Panc1 (cell line): ENCODE data around the gene UGT1A4. TPM values are rescaled to one million over a fixed set of nuclear protein-coding genes. Genes with fewer than 3 reads are reported as not detected.
A peak's percentile ranks its signal among the peaks of the same experiment; 100 is the strongest.

ENCODE experiments used
- ATAC-seq: fragments of 200-7000 bp; cut with Tn5 transposase; 2 replicates; pipeline ENCODE4 v1.9.1; 2020; ENCODE audit warnings: mild to moderate bottlenecking, moderate library complexity
- BruUV-seq: library from RNA; stranded (reverse); fragments of 400-500 nt; replicated peaks from 2 replicates; lab custom pipeline; 2021; lab: Mats Ljungman, UMichigan
- CTCF ChIA-PET: fragments of 300-600 bp; sonication (Branson Sonifier 250); formaldehyde crosslinking; loops from one replicate; lab custom pipeline; 2022; ENCODE audit warnings: antibody characterized with exemption; lab: Charles Lee
- POLR2A ChIA-PET: fragments of 300-600 bp; sonication (Branson Sonifier 250); formaldehyde crosslinking; loops from one replicate; lab custom pipeline; 2022; ENCODE audit warnings: antibody characterized with exemption; lab: Charles Lee
- DNase-seq: peaks from one replicate; pipeline ENCODE4 v3.0.0-alpha.2; 2010; ENCODE audit warnings: low read depth, low spot score
- H3K27ac ChIP-seq: 2 replicates; pipeline ENCODE4 v1.5.1; 2011; ENCODE audit warnings: mild to moderate bottlenecking, low read length, inconsistent platforms
- H3K27me3 ChIP-seq: fragments of 200-500 bp; sonication (Bioruptor generic); 2 replicates; pipeline ENCODE4 v1.6.0; 2014; ENCODE audit warnings: low read length, inconsistent platforms; ENCODE audit not compliant: control insufficient read depth, insufficient read depth
- H3K36me3 ChIP-seq: fragments of 200-500 bp; sonication (Bioruptor generic); 2 replicates; pipeline ENCODE4 v1.5.1; 2014; ENCODE audit warnings: inconsistent platforms, mild to moderate bottlenecking, low read length, moderate library complexity; ENCODE audit not compliant: control insufficient read depth, insufficient read depth
- H3K4me1 ChIP-seq: 2 replicates; pipeline ENCODE4 v1.5.1; 2011; ENCODE audit warnings: inconsistent platforms, mild to moderate bottlenecking, low read length, moderate library complexity; ENCODE audit not compliant: control insufficient read depth, insufficient read depth
- H3K4me3 ChIP-seq, 2 experiments: 2 replicates each; pipeline ENCODE4 v1.5.1; 2011 to 2012; ENCODE audit warnings: low read depth in 2 of 2, low read length in 2 of 2, mild to moderate bottlenecking in 2 of 2, inconsistent platforms in 1 of 2, moderate library complexity in 1 of 2
- H3K9me3 ChIP-seq: fragments of 200-500 bp; sonication (Bioruptor generic); 2 replicates; pipeline ENCODE4 v1.5.1; 2014; ENCODE audit warnings: low read depth, mild to moderate bottlenecking, inconsistent platforms, low read length, moderate library complexity; ENCODE audit not compliant: control insufficient read depth, insufficient read depth
- POLR2AphosphoS5 ChIP-seq: IDR thresholded peaks from 2 replicates; pipeline ENCODE4 v1.6.1; 2012; ENCODE audit warnings: mild to moderate bottlenecking, low read depth, low read length, moderate library complexity
- SIN3A ChIP-seq: IDR thresholded peaks from 2 replicates; pipeline ENCODE4 v1.6.1; 2012; ENCODE audit warnings: low read depth, mild to moderate bottlenecking, low read length, moderate library complexity, borderline replicate concordance; ENCODE audit not compliant: insufficient read depth
- TCF7L2 ChIP-seq: IDR thresholded peaks from 2 replicates; pipeline ENCODE4 v1.6.1; 2011; ENCODE audit warnings: mild to moderate bottlenecking, low read depth, low read length, inconsistent platforms
- in situ Hi-C: cut with HindIII; loops from 2 replicates; pipeline ENCODE4 v1.10.0; 2016; ENCODE audit warnings: low sequenced_read_pairs, low pct_unique_long_range_greater_than_20kb
- intact Hi-C: fragments of 100-400 bp; cut with micrococcal nuclease; formaldehyde crosslinking; loops from one replicate; pipeline ENCODE4 v1.10.0; 2022; ENCODE audit not compliant: unreplicated experiment
- total RNA-seq: library from RNA; stranded (reverse); gene quantifications from one replicate; pipeline ENCODE4 v1.2.1, GENCODE V29; 2021; ENCODE audit not compliant: unreplicated experiment
- TF ChIP-seq, protein P1 (sequence below), 2 experiments: IDR thresholded peaks; 2 replicates each; pipeline ENCODE4 v1.6.1; 2011 to 2012; ENCODE audit warnings: low read depth in 2 of 2, control low read depth in 1 of 2, low read length in 1 of 2, mild to moderate bottlenecking in 1 of 2, moderate library complexity in 1 of 2; ENCODE audit not compliant: insufficient read depth in 1 of 2
- TF ChIP-seq, protein P2 (sequence below): fragments of 450-650 bp; IDR thresholded peaks from 2 replicates; pipeline ENCODE4 v1.5.1; 2017; ENCODE audit warnings: mild to moderate bottlenecking

UGT1A4 gene
- total RNA-seq, 1 experiment from 2014 or later = not detected

DNA sequence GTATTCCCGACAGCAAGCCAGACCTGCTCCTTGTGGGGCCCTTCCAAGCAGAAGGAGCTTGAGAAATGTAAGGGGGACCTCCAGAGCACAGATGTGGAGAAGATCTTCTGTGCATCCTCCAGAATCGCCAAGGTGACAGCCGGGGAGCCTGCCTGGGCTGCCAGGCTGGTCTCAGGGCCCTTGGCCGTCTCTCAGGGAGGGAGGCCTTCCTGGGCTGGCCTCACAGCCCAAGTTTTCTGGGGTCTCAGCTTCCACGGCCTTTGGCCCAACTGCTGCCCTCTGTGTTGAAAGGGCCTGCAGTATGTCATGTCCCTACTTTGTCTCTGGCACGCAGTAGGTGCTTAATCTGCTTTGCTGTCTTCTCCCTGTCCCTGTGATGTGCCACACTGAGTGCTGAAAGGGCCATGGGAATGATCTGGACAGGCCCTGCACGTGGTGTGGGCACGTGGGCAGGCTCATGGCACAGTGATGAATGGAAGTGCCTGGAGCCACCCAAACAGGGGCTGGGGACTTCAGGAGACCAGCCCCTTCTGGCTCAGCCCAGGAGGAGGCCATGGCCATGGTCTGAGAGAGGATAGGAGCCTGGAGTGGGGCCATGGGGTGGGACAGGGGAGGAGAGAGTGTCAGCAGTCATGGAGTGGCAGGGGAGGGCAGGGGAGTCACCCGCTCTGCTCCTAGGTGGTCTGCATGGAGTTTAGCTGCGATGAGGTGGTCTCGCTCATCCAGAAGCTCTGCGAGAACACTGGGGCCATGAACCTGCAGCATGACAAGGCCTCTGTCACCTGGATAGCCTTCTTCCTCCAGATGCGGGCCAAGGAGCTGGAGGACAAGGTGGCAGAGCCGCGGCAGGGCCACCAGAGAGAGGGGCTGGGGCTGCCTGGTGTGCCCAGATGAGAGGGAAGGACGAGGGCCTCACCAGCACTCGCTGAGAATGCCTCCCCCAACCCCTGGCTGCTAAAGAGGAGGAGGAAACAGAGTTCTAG is 100.4 kb downstream of the UGT1A4 start:
- no peak overlapping the region for H3K27ac ChIP-seq
- no peaks in the 10 kb centered on the region for H3K36me3 ChIP-seq
- ChIA-PET CTCF (no interaction called here), POLR2A (no interaction called here)
- H3K27me3 ChIP-seq = no peaks in the 10 kb centered on the region
- H3K4me1 ChIP-seq = no peaks in the 10 kb centered on the region
- no TSS peak for BruUV-seq
- no peaks in the 10 kb centered on the region for H3K9me3 ChIP-seq
- no peak for TF ChIP-seq SIN3A
- TF ChIP-seq, protein P1, sequence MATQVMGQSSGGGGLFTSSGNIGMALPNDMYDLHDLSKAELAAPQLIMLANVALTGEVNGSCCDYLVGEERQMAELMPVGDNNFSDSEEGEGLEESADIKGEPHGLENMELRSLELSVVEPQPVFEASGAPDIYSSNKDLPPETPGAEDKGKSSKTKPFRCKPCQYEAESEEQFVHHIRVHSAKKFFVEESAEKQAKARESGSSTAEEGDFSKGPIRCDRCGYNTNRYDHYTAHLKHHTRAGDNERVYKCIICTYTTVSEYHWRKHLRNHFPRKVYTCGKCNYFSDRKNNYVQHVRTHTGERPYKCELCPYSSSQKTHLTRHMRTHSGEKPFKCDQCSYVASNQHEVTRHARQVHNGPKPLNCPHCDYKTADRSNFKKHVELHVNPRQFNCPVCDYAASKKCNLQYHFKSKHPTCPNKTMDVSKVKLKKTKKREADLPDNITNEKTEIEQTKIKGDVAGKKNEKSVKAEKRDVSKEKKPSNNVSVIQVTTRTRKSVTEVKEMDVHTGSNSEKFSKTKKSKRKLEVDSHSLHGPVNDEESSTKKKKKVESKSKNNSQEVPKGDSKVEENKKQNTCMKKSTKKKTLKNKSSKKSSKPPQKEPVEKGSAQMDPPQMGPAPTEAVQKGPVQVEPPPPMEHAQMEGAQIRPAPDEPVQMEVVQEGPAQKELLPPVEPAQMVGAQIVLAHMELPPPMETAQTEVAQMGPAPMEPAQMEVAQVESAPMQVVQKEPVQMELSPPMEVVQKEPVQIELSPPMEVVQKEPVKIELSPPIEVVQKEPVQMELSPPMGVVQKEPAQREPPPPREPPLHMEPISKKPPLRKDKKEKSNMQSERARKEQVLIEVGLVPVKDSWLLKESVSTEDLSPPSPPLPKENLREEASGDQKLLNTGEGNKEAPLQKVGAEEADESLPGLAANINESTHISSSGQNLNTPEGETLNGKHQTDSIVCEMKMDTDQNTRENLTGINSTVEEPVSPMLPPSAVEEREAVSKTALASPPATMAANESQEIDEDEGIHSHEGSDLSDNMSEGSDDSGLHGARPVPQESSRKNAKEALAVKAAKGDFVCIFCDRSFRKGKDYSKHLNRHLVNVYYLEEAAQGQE (IDR thresholded peaks at IDR 0.05; ENCODE audit: insufficient read depth in 1 of 2, low read depth in 2 of 2, low read length in 1 of 2) = no peak
- no peak for TF ChIP-seq POLR2AphosphoS5
- TF ChIP-seq TCF7L2 = no peak
- TF ChIP-seq, protein P2, sequence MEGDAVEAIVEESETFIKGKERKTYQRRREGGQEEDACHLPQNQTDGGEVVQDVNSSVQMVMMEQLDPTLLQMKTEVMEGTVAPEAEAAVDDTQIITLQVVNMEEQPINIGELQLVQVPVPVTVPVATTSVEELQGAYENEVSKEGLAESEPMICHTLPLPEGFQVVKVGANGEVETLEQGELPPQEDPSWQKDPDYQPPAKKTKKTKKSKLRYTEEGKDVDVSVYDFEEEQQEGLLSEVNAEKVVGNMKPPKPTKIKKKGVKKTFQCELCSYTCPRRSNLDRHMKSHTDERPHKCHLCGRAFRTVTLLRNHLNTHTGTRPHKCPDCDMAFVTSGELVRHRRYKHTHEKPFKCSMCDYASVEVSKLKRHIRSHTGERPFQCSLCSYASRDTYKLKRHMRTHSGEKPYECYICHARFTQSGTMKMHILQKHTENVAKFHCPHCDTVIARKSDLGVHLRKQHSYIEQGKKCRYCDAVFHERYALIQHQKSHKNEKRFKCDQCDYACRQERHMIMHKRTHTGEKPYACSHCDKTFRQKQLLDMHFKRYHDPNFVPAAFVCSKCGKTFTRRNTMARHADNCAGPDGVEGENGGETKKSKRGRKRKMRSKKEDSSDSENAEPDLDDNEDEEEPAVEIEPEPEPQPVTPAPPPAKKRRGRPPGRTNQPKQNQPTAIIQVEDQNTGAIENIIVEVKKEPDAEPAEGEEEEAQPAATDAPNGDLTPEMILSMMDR = no peak
- ATAC-seq (no peak), DNase-seq (no peak)
- in situ Hi-C loops (no loop called here), intact Hi-C loops (no loop called here)
- H3K4me3 ChIP-seq = no peak overlapping the region

DNA sequence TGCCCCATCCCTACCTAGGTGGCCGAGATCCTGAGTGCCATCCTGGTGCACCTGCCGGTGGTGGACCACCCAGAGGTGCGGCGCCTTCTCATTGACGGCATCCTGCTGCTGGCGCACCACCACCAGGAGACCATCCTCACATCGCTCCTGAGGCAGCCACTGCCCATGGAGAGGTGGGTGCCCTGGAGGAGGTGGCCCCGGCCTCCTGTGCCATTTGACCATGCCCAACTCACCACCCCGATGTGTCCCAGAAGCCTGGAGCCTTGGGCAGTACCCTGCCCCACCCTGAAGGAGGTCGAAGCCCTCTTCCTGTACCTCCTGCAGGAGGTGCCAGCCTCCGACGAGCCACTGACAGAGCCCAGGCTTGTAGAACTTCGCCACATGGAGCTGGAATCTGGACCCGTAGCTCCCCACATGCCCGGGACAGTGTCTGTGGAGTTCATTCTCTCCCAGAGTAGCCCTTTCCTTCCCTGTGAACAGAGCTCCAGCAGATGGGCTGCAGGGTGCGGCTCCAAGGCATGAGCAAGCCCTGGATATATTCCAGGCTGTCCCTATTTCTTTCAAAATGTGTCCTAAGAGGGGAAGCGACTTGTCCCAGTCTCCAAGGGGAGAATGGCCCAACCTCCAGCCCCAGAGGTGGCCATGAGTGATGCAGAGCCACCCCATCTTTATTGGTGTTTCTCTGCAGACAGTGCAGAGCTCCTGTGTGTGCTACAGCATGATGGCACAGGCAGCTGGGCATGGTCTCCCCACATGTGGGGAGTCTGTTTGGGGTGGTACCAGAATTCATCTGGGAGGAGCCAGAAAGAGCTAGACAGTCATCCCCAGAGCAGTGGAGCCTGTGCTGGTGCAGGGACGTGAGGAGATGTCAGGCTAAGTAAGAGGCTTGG is 101.6 kb downstream of the UGT1A4 start:
- no peaks in the 10 kb centered on the region for H3K4me1 ChIP-seq
- no peak for DNase-seq
- no peak overlapping the region for H3K4me3 ChIP-seq
- H3K27ac ChIP-seq = no peak overlapping the region
- no peaks in the 10 kb centered on the region for H3K27me3 ChIP-seq
- ChIA-PET CTCF (no interaction called here), POLR2A (no interaction called here)
- intact Hi-C loops = no loop called here
- no TSS peak for BruUV-seq
- TF ChIP-seq SIN3A (no peak), POLR2AphosphoS5 (no peak), TCF7L2 (no peak)
- TF ChIP-seq, protein P2 = no peak
- TF ChIP-seq, protein P1 (IDR thresholded peaks at IDR 0.05; ENCODE audit: insufficient read depth in 1 of 2, low read depth in 2 of 2, low read length in 1 of 2) = no peak
- no peaks in the 10 kb centered on the region for H3K36me3 ChIP-seq
- no peaks in the 10 kb centered on the region for H3K9me3 ChIP-seq
- ATAC-seq = peak; percentile 32; the same call in 1 of the 2 replicates
- in situ Hi-C loops = no loop called here
